Glutamatergic neuron (in vitro differentiated cells): ENCODE data around the gene MR1. TPM values are rescaled to one million over a fixed set of nuclear protein-coding genes. Genes with fewer than 3 reads are reported as not detected.

Source experiments
- DNase-seq: peaks from one replicate; pipeline ENCODE4 v3.0.0; 2022
- H3K27ac Mint-ChIP-seq: one replicate; pipeline ENCODE4 v1.8.0; 2020; ENCODE audit warnings: mild to moderate bottlenecking, mixed read lengths, inconsistent platforms; ENCODE audit not compliant: unreplicated experiment
- H3K27me3 Mint-ChIP-seq: one replicate; pipeline ENCODE4 v1.8.0; 2020; ENCODE audit warnings: mild to moderate bottlenecking, moderate library complexity, mixed read lengths, inconsistent platforms; ENCODE audit not compliant: unreplicated experiment
- H3K36me3 Mint-ChIP-seq: one replicate; pipeline ENCODE4 v1.8.0; 2020; ENCODE audit warnings: mild to moderate bottlenecking, mixed read lengths, inconsistent platforms; ENCODE audit not compliant: unreplicated experiment
- H3K4me1 Mint-ChIP-seq: one replicate; pipeline ENCODE4 v1.8.0; 2020; ENCODE audit warnings: mild to moderate bottlenecking, low read depth, mixed read lengths, inconsistent platforms; ENCODE audit not compliant: unreplicated experiment
- H3K4me3 Mint-ChIP-seq: one replicate; pipeline ENCODE4 v1.8.0; 2020; ENCODE audit warnings: mild to moderate bottlenecking, mixed read lengths, inconsistent platforms; ENCODE audit not compliant: unreplicated experiment
- H3K9me3 Mint-ChIP-seq: one replicate; pipeline ENCODE4 v1.8.0; 2020; ENCODE audit warnings: mild to moderate bottlenecking, moderate library complexity, mixed read lengths, inconsistent platforms; ENCODE audit not compliant: unreplicated experiment
- CTCF ChIP-seq: fragments of 200-600 bp; sonication (generic); IDR thresholded peaks from one replicate; pipeline ENCODE4 v1.5.0; 2021; ENCODE audit not compliant: partially characterized antibody, unreplicated experiment
- total RNA-seq: library from RNA; stranded (reverse); fragmentation: NEBNext Ultra II Directional; extraction: Animal tissue kit (Norgen Biotek cat#: 25700); gene quantifications from one replicate; pipeline ENCODE4 v1.2.1, GENCODE V29; 2021; ENCODE audit not compliant: unreplicated experiment

MR1 gene
- total RNA-seq, 1 donor from 2014 or later: not detected

- Mint-ChIP-seq H3K27ac (no peak overlapping the region), H3K9me3 (peaks cover 10% of the 10 kb centered on the region), H3K36me3 (no peaks in the 10 kb centered on the region), H3K4me1 (peaks cover 8% of the 10 kb centered on the region), H3K4me3 (no peak overlapping the region), H3K27me3 (peaks cover 6% of the 10 kb centered on the region)
- TF ChIP-seq CTCF: no peak
- DNase-seq: no peak
Observed at GRCh38 chr1:181086091-181086490, 52.3 kb downstream of the MR1 start.

- TF ChIP-seq CTCF: no peak
- H3K36me3 Mint-ChIP-seq: no peaks in the 10 kb centered on the region
- H3K4me1 Mint-ChIP-seq: peaks cover 9% of the 10 kb centered on the region
- no peak overlapping the region for H3K27ac Mint-ChIP-seq
- H3K9me3 Mint-ChIP-seq: peaks cover 10% of the 10 kb centered on the region
- no peak for DNase-seq
- no peak overlapping the region for H3K4me3 Mint-ChIP-seq
- peaks cover 6% of the 10 kb centered on the region for H3K27me3 Mint-ChIP-seq
Observed at GRCh38 chr1:181086926-181087325, 53.1 kb downstream of the MR1 start.

DNA sequence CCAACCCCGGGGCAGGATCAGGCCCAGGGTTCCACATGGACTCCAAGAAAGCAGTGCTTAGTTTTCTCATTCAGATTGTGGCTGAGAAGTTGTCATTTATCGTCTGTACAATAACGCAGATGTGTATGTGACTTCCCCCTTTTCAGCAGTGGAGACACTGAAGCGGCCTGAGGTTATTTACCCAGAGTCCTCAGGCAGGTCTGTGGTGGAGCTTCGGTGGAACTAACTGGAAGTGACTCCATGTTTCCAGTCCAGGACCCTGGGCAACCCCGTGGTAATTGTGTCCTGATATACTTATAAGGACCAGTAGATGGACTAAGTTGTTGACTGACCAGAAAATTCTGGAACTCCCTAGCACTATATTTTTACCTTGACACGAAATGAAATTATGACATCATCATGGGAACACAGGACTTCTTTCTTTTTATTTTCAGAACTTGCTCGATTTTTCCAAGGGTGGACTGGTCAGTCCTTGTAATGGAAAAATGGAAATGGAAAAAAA, 53.7 kb downstream of the MR1 start:
- no peak overlapping the region for H3K27ac Mint-ChIP-seq
- H3K4me3 Mint-ChIP-seq: peak overlapping the region; percentile 96
- peaks cover 11% of the 10 kb centered on the region for H3K4me1 Mint-ChIP-seq
- TF ChIP-seq CTCF: no peak
- H3K36me3 Mint-ChIP-seq: no peaks in the 10 kb centered on the region
- DNase-seq: no peak
- H3K9me3 Mint-ChIP-seq: peaks cover 10% of the 10 kb centered on the region
- peaks cover 6% of the 10 kb centered on the region for H3K27me3 Mint-ChIP-seq

- no peak for TF ChIP-seq CTCF
- Mint-ChIP-seq H3K27ac (peak within 1 kb of the TSS; percentile 89), H3K4me3 (peak within 1 kb of the TSS; percentile 98), H3K9me3 (peaks cover 10% of the 10 kb centered on the region), H3K27me3 (peaks cover 6% of the 10 kb centered on the region), H3K4me1 (peaks cover 13% of the 10 kb centered on the region), H3K36me3 (no peaks in the 10 kb centered on the region)
- peak; percentile 93 for DNase-seq
Observed at GRCh38 chr1:181088079-181089016, 54.6 kb downstream of the MR1 start, which contains the start of gene IER5. TSS of gene IER5 (plus strand) at chr1:181088700. CDS start at chr1:181088903, 203 bp downstream.
